Measurements from ENCODE around the gene LPCAT2. TPM values are rescaled to one million over a fixed set of nuclear protein-coding genes. Genes with fewer than 3 reads are reported as not detected.
A peak's percentile ranks its signal among the peaks of the same experiment; 100 is the strongest.

LPCAT2 gene
- total and polyA plus RNA-seq, 2 experiments from 2014 or later = 7.8 to 23.8 TPM

DNA sequence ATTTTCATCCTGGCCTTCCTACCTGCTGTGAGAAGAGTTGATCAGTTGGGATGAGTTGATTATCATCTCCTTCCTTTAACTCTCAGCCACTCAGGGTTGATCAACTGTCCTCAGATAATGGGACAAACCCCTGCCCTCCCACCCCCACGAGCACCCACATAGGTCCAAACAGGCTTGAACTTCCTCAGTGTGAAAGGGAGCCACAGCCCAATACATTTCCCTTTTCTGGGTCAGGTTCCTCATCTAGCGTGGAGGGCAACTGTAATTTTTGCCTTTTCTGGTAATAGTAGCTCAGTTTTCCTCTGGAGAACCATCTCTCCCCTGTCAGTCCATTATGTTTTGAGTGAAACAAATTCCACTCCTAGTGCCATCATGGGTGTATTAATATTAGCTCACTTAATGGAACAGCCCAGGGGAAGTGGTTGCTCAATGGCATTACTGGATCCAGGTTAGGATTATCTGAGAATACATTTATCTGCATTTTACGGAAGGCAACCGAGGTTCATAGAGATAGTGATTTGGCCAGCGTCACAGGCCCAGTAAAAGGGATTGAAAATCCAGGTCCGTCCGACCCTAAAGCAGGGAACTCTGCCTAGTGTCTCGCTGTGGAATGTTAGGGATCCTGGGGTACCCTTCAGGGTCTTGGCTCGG lies 476 bp upstream of the LPCAT2 start (continued):
- TF ChIP-seq, protein P1, sequence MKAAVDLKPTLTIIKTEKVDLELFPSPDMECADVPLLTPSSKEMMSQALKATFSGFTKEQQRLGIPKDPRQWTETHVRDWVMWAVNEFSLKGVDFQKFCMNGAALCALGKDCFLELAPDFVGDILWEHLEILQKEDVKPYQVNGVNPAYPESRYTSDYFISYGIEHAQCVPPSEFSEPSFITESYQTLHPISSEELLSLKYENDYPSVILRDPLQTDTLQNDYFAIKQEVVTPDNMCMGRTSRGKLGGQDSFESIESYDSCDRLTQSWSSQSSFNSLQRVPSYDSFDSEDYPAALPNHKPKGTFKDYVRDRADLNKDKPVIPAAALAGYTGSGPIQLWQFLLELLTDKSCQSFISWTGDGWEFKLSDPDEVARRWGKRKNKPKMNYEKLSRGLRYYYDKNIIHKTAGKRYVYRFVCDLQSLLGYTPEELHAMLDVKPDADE (IDR thresholded peaks at IDR 0.05) = no peak
- TF ChIP-seq CREB1 (CRISPR knock-in tag; IDR thresholded peaks at IDR 0.05; ENCODE audit: low read depth) = no peak
- TF ChIP-seq JUNB (IDR thresholded peaks at IDR 0.05; ENCODE audit: unreplicated experiment) = no peak
- TF ChIP-seq ZNF114 (CRISPR knock-in tag; IDR thresholded peaks at IDR 0.05) = no peak

DNA sequence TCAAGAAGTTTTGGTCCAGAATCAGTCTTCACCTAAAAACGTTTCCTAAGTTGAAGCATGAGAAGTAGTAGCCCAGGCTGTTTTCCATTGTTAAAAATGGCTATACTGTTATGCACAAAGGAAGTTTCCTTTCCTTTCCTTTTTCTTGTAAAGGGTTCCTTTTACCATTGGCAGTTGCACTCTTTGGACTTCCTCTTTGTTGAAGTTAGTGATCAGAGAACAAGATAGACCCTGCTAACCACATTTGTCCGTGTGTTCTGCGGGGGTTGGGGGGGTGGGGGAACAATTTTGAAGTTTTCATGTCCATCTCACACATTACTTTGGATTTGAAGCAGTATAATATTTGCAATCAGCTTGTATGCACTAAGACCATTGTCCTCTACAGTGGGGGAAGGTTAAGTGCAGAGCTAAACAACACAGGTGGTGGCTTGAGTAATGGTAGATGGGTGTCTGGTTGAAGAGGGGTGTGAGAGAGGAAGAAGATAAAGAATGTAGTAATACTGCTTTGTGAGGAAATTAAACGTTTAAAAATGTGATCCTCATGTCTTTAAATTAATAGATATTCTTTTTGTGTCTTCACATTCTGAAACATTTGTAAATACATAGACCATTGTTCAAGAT lies 1.4 kb downstream of the LPCAT2 start:
- no peaks in the 10 kb centered on the region for H3K27me3 ChIP-seq (ENCODE audit: insufficient read depth)
- peaks cover 34% of the 10 kb centered on the region for H3K36me3 Mint-ChIP-seq (ENCODE audit: low read depth)
- DNase-seq (ENCODE audit: low spot score) = no peak
- peaks cover 9% of the 10 kb centered on the region for H3K27me3 Mint-ChIP-seq (ENCODE audit: insufficient read depth, low read depth, poor library complexity)
- peak overlapping the region; percentile 72 for H3K4me3 Mint-ChIP-seq
- H3K27ac Mint-ChIP-seq = no peak overlapping the region
- H3K36me3 ChIP-seq (ENCODE audit: insufficient read depth) = no peaks in the 10 kb centered on the region
- 0 out of 2 replicates have a peak, but pooled peaks cover 3% of the 10 kb centered on the region for H3F3A ChIP-seq (replicated peaks; ENCODE audit: low read depth)
- H3K9me2 ChIP-seq (ENCODE audit: insufficient read depth) = 0 out of 2 replicates have a peak, but pooled peaks cover 5% of the 10 kb centered on the region
- H3K9me3 Mint-ChIP-seq = peaks cover 25% of the 10 kb centered on the region
- TF ChIP-seq, protein P2, sequence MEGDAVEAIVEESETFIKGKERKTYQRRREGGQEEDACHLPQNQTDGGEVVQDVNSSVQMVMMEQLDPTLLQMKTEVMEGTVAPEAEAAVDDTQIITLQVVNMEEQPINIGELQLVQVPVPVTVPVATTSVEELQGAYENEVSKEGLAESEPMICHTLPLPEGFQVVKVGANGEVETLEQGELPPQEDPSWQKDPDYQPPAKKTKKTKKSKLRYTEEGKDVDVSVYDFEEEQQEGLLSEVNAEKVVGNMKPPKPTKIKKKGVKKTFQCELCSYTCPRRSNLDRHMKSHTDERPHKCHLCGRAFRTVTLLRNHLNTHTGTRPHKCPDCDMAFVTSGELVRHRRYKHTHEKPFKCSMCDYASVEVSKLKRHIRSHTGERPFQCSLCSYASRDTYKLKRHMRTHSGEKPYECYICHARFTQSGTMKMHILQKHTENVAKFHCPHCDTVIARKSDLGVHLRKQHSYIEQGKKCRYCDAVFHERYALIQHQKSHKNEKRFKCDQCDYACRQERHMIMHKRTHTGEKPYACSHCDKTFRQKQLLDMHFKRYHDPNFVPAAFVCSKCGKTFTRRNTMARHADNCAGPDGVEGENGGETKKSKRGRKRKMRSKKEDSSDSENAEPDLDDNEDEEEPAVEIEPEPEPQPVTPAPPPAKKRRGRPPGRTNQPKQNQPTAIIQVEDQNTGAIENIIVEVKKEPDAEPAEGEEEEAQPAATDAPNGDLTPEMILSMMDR (conservative IDR thresholded peaks at IDR 0.05; ENCODE audit: low read depth in 2 of 2) = no peak
- no peak for TF ChIP-seq STAT1 (IDR thresholded peaks at IDR 0.05; ENCODE audit: unreplicated experiment)
- TF ChIP-seq ZNF331 (CRISPR knock-in tag; IDR thresholded peaks at IDR 0.05; ENCODE audit: low read depth) = no peak
- TF ChIP-seq POLR2AphosphoS5 (IDR thresholded peaks at IDR 0.05; ENCODE audit: low read depth) = no peak
- no peak for TF ChIP-seq ZNF114 (CRISPR knock-in tag; IDR thresholded peaks at IDR 0.05)
- TF ChIP-seq, protein P3, sequence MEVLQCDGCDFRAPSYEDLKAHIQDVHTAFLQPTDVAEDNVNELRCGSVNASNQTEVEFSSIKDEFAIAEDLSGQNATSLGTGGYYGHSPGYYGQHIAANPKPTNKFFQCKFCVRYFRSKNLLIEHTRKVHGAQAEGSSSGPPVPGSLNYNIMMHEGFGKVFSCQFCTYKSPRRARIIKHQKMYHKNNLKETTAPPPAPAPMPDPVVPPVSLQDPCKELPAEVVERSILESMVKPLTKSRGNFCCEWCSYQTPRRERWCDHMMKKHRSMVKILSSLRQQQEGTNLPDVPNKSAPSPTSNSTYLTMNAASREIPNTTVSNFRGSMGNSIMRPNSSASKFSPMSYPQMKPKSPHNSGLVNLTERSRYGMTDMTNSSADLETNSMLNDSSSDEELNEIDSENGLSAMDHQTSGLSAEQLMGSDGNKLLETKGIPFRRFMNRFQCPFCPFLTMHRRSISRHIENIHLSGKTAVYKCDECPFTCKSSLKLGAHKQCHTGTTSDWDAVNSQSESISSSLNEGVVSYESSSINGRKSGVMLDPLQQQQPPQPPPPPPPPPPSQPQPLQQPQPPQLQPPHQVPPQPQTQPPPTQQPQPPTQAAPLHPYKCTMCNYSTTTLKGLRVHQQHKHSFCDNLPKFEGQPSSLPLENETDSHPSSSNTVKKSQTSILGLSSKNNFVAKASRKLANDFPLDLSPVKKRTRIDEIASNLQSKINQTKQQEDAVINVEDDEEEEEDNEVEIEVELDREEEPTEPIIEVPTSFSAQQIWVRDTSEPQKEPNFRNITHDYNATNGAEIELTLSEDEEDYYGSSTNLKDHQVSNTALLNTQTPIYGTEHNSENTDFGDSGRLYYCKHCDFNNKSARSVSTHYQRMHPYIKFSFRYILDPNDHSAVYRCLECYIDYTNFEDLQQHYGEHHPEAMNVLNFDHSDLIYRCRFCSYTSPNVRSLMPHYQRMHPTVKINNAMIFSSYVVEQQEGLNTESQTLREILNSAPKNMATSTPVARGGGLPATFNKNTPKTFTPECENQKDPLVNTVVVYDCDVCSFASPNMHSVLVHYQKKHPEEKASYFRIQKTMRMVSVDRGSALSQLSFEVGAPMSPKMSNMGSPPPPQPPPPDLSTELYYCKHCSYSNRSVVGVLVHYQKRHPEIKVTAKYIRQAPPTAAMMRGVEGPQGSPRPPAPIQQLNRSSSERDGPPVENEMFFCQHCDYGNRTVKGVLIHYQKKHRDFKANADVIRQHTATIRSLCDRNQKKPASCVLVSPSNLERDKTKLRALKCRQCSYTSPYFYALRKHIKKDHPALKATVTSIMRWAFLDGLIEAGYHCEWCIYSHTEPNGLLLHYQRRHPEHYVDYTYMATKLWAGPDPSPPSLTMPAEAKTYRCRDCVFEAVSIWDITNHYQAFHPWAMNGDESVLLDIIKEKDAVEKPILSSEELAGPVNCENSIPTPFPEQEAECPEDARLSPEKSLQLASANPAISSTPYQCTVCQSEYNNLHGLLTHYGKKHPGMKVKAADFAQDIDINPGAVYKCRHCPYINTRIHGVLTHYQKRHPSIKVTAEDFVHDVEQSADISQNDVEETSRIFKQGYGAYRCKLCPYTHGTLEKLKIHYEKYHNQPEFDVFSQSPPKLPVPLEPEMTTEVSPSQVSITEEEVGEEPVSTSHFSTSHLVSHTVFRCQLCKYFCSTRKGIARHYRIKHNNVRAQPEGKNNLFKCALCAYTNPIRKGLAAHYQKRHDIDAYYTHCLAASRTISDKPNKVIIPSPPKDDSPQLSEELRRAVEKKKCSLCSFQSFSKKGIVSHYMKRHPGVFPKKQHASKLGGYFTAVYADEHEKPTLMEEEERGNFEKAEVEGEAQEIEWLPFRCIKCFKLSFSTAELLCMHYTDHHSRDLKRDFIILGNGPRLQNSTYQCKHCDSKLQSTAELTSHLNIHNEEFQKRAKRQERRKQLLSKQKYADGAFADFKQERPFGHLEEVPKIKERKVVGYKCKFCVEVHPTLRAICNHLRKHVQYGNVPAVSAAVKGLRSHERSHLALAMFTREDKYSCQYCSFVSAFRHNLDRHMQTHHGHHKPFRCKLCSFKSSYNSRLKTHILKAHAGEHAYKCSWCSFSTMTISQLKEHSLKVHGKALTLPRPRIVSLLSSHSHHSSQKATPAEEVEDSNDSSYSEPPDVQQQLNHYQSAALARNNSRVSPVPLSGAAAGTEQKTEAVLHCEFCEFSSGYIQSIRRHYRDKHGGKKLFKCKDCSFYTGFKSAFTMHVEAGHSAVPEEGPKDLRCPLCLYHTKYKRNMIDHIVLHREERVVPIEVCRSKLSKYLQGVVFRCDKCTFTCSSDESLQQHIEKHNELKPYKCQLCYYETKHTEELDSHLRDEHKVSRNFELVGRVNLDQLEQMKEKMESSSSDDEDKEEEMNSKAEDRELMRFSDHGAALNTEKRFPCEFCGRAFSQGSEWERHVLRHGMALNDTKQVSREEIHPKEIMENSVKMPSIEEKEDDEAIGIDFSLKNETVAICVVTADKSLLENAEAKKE (CRISPR knock-in tag; IDR thresholded peaks at IDR 0.05) = no peak
- TF ChIP-seq CREB1 (CRISPR knock-in tag; IDR thresholded peaks at IDR 0.05; ENCODE audit: low read depth) = no peak
- H3K4me3 ChIP-seq = peak overlapping the region; percentile 79
- no peak for ATAC-seq
- H3K27ac ChIP-seq (ENCODE audit: low read depth) = no peak overlapping the region
- peak overlapping the region; percentile 84 for H3K4me2 ChIP-seq
- H3K79me2 ChIP-seq (replicated peaks; ENCODE audit: insufficient read depth) = peaks cover 11% of the 10 kb centered on the region
- peaks cover 11% of the 10 kb centered on the region; the same call in 2 of the 3 replicates for H3K4me1 Mint-ChIP-seq
- no peaks in the 10 kb centered on the region; the same call in 1 of the 2 replicates for H4K20me1 ChIP-seq (replicated peaks; ENCODE audit: insufficient read depth)
- peak overlapping the region; percentile 93; the same call in 1 of the 2 replicates for H2AFZ ChIP-seq
- 0 out of 2 replicates have a peak, but pooled peaks cover 4% of the 10 kb centered on the region for H3K4me1 ChIP-seq (ENCODE audit: insufficient read depth)
